Astrocyte (in vitro differentiated cells and primary cell): ENCODE measurements around the gene EIF5A2.

Experiments used
- EZH2 ChIP-seq: IDR thresholded peaks from 2 replicates; pipeline ENCODE4 v1.6.1; 2012; ENCODE audit warnings: mild to moderate bottlenecking, low read length, inconsistent platforms; ENCODE audit not compliant: insufficient read depth
- TF ChIP-seq, protein P1 (sequence below): IDR thresholded peaks from 2 replicates; pipeline ENCODE4 v1.5.1; 2011; ENCODE audit warnings: low read depth, mild to moderate bottlenecking, inconsistent platforms, low read length, moderate library complexity; ENCODE audit not compliant: insufficient read depth

DNA sequence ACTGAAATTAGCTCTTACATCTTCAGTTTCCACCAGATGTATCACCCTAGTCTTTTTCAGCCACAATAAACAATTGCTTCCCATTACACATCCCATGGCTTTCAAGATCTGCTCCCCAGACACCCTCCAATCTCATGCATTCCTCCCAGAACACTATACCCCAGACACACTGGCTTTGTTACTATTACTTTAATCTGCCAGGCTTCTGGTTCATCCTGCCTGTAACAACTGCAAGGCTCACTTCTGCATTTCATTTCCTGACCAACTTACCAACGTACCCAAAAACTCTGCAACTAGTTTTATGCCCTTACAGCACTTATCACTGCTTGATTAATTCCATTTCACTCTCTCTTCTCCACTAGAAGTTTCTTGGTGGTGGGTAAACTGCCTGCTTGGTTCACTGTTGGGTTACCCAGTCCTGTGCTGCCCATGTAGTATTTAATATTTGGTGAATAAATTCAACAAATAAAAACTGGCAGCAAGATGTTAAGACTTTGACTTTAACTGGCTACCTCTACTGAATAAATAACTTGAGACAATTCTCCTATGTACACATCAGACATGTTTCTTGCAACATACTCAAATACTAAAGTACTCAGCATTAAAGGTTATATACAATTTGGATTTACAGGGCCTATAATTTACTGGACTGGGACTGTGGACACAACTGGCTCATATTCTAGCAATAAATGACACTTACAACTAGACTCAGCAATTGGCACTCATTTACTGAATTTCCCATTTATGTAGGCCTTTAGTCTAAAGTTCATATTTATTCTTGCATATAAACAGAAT lies 41.1 kb downstream of the EIF5A2 start:
- TF ChIP-seq, protein P1, sequence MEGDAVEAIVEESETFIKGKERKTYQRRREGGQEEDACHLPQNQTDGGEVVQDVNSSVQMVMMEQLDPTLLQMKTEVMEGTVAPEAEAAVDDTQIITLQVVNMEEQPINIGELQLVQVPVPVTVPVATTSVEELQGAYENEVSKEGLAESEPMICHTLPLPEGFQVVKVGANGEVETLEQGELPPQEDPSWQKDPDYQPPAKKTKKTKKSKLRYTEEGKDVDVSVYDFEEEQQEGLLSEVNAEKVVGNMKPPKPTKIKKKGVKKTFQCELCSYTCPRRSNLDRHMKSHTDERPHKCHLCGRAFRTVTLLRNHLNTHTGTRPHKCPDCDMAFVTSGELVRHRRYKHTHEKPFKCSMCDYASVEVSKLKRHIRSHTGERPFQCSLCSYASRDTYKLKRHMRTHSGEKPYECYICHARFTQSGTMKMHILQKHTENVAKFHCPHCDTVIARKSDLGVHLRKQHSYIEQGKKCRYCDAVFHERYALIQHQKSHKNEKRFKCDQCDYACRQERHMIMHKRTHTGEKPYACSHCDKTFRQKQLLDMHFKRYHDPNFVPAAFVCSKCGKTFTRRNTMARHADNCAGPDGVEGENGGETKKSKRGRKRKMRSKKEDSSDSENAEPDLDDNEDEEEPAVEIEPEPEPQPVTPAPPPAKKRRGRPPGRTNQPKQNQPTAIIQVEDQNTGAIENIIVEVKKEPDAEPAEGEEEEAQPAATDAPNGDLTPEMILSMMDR = no peak
- no peak for TF ChIP-seq EZH2
